Naive thymus-derived CD4-positive, alpha-beta T cell (primary cell): ENCODE data around the gene LIMS3. TPM values are rescaled to one million over a fixed set of nuclear protein-coding genes. Genes with fewer than 3 reads are reported as not detected.
"Not testable (repeated sequence)": the region's sequence is repeated elsewhere in the genome, so short reads cannot be mapped to it uniquely, and the experiment has no call there.

Experiments used
- ATAC-seq: fragments of 150-1000 bp; cut with Tn5 transposase; 2 replicates; pipeline ENCODE4 v1.10.0; 2021; ENCODE audit warnings: mild to moderate bottlenecking, moderate library complexity
- CTCF ChIA-PET: fragments of 350-600 bp; sonication (Branson Sonifier 250); formaldehyde crosslinking; loops from one replicate; lab custom pipeline; 2021; ENCODE audit warnings: antibody characterized with exemption; lab: Charles Lee
- POLR2A ChIA-PET: fragments of 350-600 bp; sonication (Branson Sonifier 250); formaldehyde crosslinking; loops from one replicate; lab custom pipeline; 2021; ENCODE audit warnings: antibody characterized with exemption, inconsistent platforms; lab: Charles Lee
- DNase-seq, 9 donors: peaks; one replicate each; pipeline versions ENCODE4 v3.0.0 to v3.0.0-alpha.2; 2020 to 2022; ENCODE audit warnings: mixed read lengths in 1 of 9
- H3K27ac ChIP-seq: one replicate; pipeline ENCODE4 v1.7.0; 2013; ENCODE audit warnings: mild to moderate bottlenecking, low read depth, low read length, moderate library complexity
- H3K27me3 ChIP-seq, 2 donors: one replicate each; pipeline ENCODE4 v1.7.0; 2013; ENCODE audit warnings: low read length in 2 of 2, mild to moderate bottlenecking in 2 of 2, moderate library complexity in 2 of 2; ENCODE audit not compliant: control insufficient read depth in 2 of 2, insufficient read depth in 2 of 2
- H3K36me3 ChIP-seq, 3 experiments: 1 replicate in 2 of 3; 2 replicates in 1 of 3; pipeline ENCODE4 v1.7.0; 2013; ENCODE audit warnings: low read length in 3 of 3, mild to moderate bottlenecking in 3 of 3, moderate library complexity in 1 of 3; ENCODE audit not compliant: insufficient read depth in 3 of 3, control insufficient read depth in 2 of 3
- H3K4me1 ChIP-seq, 2 donors: one replicate each; pipeline ENCODE4 v1.7.0; 2013; ENCODE audit warnings: low read length in 2 of 2, mild to moderate bottlenecking in 2 of 2, moderate library complexity in 1 of 2; ENCODE audit not compliant: control insufficient read depth in 2 of 2, insufficient read depth in 2 of 2
- H3K4me3 ChIP-seq: 2 replicates; pipeline ENCODE4 v1.7.0; 2013; ENCODE audit warnings: mild to moderate bottlenecking, low read length
- H3K9me3 ChIP-seq, 3 experiments: 1 replicate in 2 of 3; 2 replicates in 1 of 3; pipeline ENCODE4 v1.7.0; 2013; ENCODE audit warnings: low read length in 3 of 3; ENCODE audit not compliant: control insufficient read depth in 2 of 3
- H3K27ac Mint-ChIP-seq, 9 donors: one replicate each; pipeline ENCODE4 v1.8.0; 2020 to 2022; ENCODE audit warnings: mixed read lengths in 9 of 9, mild to moderate bottlenecking in 8 of 9, moderate library complexity in 5 of 9, inconsistent platforms in 2 of 9
- H3K27me3 Mint-ChIP-seq, 5 donors: one replicate each; pipeline ENCODE4 v1.8.0; 2021 to 2022; ENCODE audit warnings: mixed read lengths in 5 of 5, mild to moderate bottlenecking in 1 of 5
- H3K36me3 Mint-ChIP-seq, 5 donors: one replicate each; pipeline ENCODE4 v1.8.0; 2020 to 2022; ENCODE audit warnings: mixed read lengths in 5 of 5, mild to moderate bottlenecking in 3 of 5, inconsistent platforms in 1 of 5
- H3K4me1 Mint-ChIP-seq, 7 donors: one replicate each; pipeline ENCODE4 v1.8.0; 2020 to 2022; ENCODE audit warnings: mixed read lengths in 7 of 7, mild to moderate bottlenecking in 3 of 7, inconsistent platforms in 1 of 7
- H3K4me3 Mint-ChIP-seq, 10 donors: one replicate each; pipeline ENCODE4 v1.8.0; 2020 to 2022; ENCODE audit warnings: mild to moderate bottlenecking in 10 of 10, mixed read lengths in 10 of 10, moderate library complexity in 6 of 10, inconsistent platforms in 2 of 10
- H3K9me3 Mint-ChIP-seq, 11 donors: one replicate each; pipeline ENCODE4 v1.8.0; 2020 to 2022; ENCODE audit warnings: mixed read lengths in 11 of 11, mild to moderate bottlenecking in 4 of 11, inconsistent platforms in 1 of 11, moderate library complexity in 1 of 11
- intact Hi-C, 2 donors: fragments of 100-400 bp; cut with micrococcal nuclease; formaldehyde crosslinking; loops; one replicate each; pipeline ENCODE4 v1.15.1; 2023
- polyA plus RNA-seq, 2 donors: library from polyadenylated mRNA; unstranded; fragments of 300-500 nt; fragmentation: Illumina TruSeq; gene quantifications; one replicate each; pipeline ENCODE4 v1.2.3, GENCODE V29; 2021
- total RNA-seq, 6 experiments: library from RNA in 5 of 6; stranded (reverse) in 5 of 6; gene quantifications; 1 replicate in 5 of 6; 2 replicates in 1 of 6; pipeline ENCODE4 v1.2.3 and lab custom pipeline; 2021 to 2026

The LIMS3 gene
- total and polyA plus RNA-seq, 7 experiments from 2014 or later = 0.19 to 2.6 (median 1.3) TPM

DNA sequence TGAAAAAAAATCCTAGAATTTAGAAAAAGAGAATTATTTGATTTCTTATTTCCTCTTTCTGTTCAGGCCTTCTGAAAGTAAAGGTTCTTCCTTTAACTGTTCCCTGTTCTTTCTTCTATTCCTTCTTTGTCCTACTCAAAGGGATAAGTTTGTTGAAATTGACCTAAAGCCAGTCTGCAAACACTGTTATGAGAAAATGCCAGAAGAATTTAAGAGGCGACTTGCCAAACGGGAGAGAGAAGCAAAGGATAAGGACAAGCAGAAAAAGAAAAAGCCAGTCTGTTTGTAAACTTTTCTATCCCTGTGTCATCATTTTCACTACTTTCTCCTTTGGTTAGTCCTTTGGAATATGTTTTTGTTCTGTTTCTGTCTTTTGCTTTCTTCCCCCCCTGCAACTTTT lies 26.0 kb downstream of the LIMS3 start:
- H3K27ac Mint-ChIP-seq, intact Hi-C loops, ATAC-seq, H3K9me3 ChIP-seq, H3K4me3 ChIP-seq, H3K4me1 Mint-ChIP-seq, POLR2A ChIA-PET, H3K36me3 ChIP-seq, H3K4me3 Mint-ChIP-seq, H3K27me3 Mint-ChIP-seq, DNase-seq, H3K4me1 ChIP-seq, CTCF ChIA-PET, H3K27ac ChIP-seq, H3K36me3 Mint-ChIP-seq, H3K27me3 ChIP-seq, H3K9me3 Mint-ChIP-seq: not testable (repeated sequence)

DNA sequence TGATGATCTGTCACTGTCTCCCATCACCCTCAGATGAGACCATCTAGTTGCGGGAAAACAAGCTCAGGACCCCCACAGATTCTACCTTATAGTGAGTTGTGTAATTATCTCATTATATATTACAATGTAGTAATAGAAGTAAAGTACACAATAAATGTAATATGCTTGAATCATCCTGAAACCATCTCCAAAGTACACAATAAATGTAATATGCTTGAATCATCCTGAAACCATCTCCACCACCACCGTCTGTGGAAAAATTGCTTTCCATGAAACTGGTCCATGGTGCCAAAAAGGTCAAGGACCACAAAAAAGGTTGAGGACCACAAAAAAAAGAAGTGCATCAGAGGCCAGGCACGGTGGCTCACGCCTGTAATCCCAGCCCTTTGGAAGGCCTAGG lies 29.3 kb downstream of the LIMS3 start:
- intact Hi-C loops, POLR2A ChIA-PET, H3K36me3 Mint-ChIP-seq, H3K4me3 ChIP-seq, CTCF ChIA-PET, H3K4me3 Mint-ChIP-seq, H3K9me3 ChIP-seq, H3K36me3 ChIP-seq, H3K9me3 Mint-ChIP-seq, DNase-seq, ATAC-seq, H3K27ac ChIP-seq, H3K4me1 Mint-ChIP-seq, H3K27ac Mint-ChIP-seq, H3K27me3 Mint-ChIP-seq, H3K4me1 ChIP-seq, H3K27me3 ChIP-seq: not testable (repeated sequence)

DNA sequence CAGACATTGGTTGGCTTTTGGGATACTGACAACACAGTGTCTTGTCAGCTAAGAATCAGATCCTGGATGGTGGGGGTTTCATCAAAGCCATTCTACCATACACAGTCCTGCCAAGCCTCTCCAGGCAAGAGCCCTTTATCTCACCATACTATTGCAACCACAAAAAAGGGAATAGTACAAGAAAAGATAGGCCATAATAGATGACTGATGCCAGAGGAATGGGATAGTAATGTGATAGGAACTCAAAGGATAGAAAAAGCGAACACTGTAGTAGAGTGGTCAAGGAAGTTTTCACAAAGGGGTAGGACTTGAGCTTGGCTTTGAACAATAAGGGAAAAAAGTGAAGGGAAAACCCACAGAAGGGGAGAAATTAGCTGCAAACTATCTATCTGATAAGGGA lies 30.7 kb downstream of the LIMS3 start:
- CTCF ChIA-PET, intact Hi-C loops, H3K9me3 ChIP-seq, H3K9me3 Mint-ChIP-seq, H3K4me3 Mint-ChIP-seq, H3K4me1 Mint-ChIP-seq, H3K27me3 Mint-ChIP-seq, H3K27ac Mint-ChIP-seq, H3K36me3 ChIP-seq, DNase-seq, H3K27me3 ChIP-seq, POLR2A ChIA-PET, H3K4me1 ChIP-seq, ATAC-seq, H3K27ac ChIP-seq, H3K36me3 Mint-ChIP-seq, H3K4me3 ChIP-seq: not testable (repeated sequence)

DNA sequence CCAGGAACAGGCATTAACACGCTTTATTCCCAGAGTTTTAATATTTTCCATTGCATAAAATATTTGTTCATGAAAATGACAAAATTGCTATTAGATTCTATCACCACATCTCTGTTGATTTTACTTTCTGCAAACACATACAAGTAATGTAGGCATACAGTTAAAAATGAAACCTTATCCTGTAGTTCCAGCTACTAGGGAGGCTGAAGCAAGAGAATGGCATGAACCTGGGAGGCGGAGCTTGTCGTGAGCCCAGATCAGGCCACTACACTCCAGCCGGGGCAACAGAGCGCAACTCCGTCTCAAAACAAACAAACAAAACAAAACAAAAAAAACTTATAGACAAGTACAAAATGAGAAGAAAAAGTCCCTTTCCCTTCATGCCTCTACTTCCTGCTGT lies 38.0 kb downstream of the LIMS3 start:
- H3K36me3 ChIP-seq, H3K4me1 Mint-ChIP-seq, H3K9me3 Mint-ChIP-seq, DNase-seq, H3K4me3 Mint-ChIP-seq, H3K36me3 Mint-ChIP-seq, H3K27ac Mint-ChIP-seq, POLR2A ChIA-PET, ATAC-seq, CTCF ChIA-PET, H3K4me1 ChIP-seq, H3K27me3 Mint-ChIP-seq, H3K9me3 ChIP-seq, H3K27ac ChIP-seq, intact Hi-C loops, H3K4me3 ChIP-seq, H3K27me3 ChIP-seq: not testable (repeated sequence)

DNA sequence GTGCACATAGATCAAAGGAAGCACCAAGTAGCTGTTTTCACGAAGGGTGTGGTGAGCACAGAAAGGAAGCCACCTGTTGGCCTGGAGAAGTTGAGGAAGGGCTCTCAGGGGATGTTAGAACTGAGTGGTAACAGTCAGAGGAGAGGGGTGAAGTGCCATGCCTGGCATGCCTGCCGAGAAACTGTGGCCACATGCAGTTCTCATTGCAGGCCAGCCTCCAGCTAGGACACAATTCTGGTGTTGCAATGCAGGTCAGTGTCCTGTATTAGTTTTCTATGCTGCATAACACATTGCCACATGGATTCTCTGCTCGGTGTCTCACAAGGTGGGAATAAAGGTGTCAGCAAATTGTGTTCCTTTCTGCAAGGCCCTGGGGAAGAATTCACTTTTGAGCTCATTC lies 46.9 kb downstream of the LIMS3 start:
- H3K4me1 ChIP-seq, H3K36me3 ChIP-seq, H3K4me3 Mint-ChIP-seq, ATAC-seq, H3K9me3 ChIP-seq, H3K27ac Mint-ChIP-seq, H3K27me3 Mint-ChIP-seq, H3K36me3 Mint-ChIP-seq, POLR2A ChIA-PET, H3K27ac ChIP-seq, H3K4me3 ChIP-seq, intact Hi-C loops, H3K4me1 Mint-ChIP-seq, H3K27me3 ChIP-seq, CTCF ChIA-PET, DNase-seq, H3K9me3 Mint-ChIP-seq: not testable (repeated sequence)

DNA sequence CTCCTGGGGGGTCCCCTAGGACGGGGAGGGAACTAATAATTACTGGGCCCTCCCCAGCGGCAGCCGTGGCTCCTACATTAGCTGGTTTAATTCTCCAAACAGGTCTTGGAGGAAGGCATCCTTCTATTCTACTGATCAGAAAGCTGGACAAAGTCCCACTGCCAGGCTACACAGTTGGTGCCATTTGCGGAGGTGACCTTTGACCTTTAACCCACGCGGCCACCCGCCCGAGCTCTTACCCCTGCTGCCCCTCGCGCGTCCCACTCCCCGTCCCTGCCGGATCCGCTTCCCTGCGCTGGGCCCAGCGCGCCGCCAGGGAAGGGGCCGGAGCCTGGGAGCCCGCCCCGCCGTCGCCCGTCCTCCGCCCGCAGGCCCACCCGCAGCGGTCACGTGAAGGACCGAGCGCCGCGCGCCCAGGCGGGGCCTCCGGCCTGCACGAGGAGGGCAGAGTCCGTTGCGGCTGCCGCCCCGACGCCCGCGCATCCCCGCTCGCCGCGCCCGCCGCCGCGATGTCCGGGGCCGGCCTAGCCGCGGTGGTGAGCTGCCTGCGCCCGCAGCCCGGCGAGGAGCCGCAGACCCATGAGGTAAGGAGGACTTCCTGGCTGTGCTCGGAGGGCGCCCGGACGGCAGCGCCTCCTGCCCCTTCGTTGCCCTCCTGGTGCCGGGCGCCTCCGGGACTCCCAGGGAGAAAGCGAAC lies 48.9 kb downstream of the LIMS3 start:
- H3K9me3 ChIP-seq, intact Hi-C loops, CTCF ChIA-PET, H3K27ac ChIP-seq, H3K4me1 ChIP-seq, H3K36me3 Mint-ChIP-seq, H3K4me3 ChIP-seq, H3K27ac Mint-ChIP-seq, H3K36me3 ChIP-seq, H3K9me3 Mint-ChIP-seq, H3K4me1 Mint-ChIP-seq, DNase-seq, POLR2A ChIA-PET, H3K27me3 Mint-ChIP-seq, H3K4me3 Mint-ChIP-seq, H3K27me3 ChIP-seq: not testable (repeated sequence)
- ATAC-seq = peak; percentile 32

DNA sequence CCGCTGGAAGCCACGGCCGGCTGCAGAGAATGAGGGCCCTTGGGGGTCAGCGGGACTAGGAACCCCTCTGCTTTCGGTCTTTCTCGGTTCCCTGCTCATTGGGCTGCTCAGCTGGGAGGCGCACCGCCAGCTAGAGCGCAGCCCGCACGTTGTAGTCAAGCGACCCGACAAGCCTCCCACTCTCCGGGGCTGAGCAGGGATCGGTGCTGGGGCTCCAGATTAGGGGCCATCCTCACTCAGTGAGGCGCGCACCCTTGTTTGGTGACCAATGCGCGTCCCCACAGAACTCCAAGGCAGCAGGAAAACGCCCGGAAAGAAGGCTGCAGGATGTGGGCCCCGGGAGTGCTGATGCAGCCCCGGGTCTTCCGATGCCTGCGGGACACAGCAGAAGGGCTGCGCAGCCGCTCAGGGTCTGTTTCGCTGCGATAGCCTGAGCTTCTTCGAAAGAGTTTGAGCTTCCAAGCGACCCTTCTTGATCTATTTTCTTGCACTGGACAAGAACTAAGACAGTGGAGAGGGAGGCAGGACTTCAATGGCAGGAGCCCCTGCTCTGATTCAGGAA lies 49.6 kb downstream of the LIMS3 start:
- intact Hi-C loops, H3K27ac Mint-ChIP-seq, H3K9me3 Mint-ChIP-seq, H3K27me3 ChIP-seq, CTCF ChIA-PET, H3K36me3 ChIP-seq, H3K27ac ChIP-seq, H3K4me3 Mint-ChIP-seq, DNase-seq, H3K4me3 ChIP-seq, H3K9me3 ChIP-seq, H3K36me3 Mint-ChIP-seq, ATAC-seq, H3K4me1 ChIP-seq, H3K4me1 Mint-ChIP-seq, H3K27me3 Mint-ChIP-seq, POLR2A ChIA-PET: not testable (repeated sequence)
